Fibroblast of lung (primary cell): ENCODE data around the gene TOPBP1. TPM values are rescaled to one million over a fixed set of nuclear protein-coding genes. Genes with fewer than 3 reads are reported as not detected.
A peak's percentile ranks its signal among the peaks of the same experiment; 100 is the strongest.

Experiments
- DNase-seq, 2 donors: peaks; one replicate each; pipeline versions ENCODE4 v3.0.0 to v3.0.0-alpha.2; 2010; ENCODE audit warnings: low read depth in 2 of 2
- H2AFZ ChIP-seq: 2 replicates; pipeline ENCODE4 v1.5.1; 2012; ENCODE audit warnings: low read length, control low read depth, inconsistent platforms
- H3K27ac ChIP-seq: 2 replicates; pipeline ENCODE4 v1.5.1; 2011; ENCODE audit warnings: low read length, control low read depth; ENCODE audit not compliant: insufficient read depth
- H3K27me3 ChIP-seq: 2 replicates; pipeline ENCODE4 v1.5.1; 2011; ENCODE audit warnings: mild to moderate bottlenecking, low read length; ENCODE audit not compliant: control insufficient read depth, insufficient read depth
- H3K36me3 ChIP-seq: 2 replicates; pipeline ENCODE4 v1.5.1; 2011; ENCODE audit warnings: low read length; ENCODE audit not compliant: control insufficient read depth, insufficient read depth
- H3K4me1 ChIP-seq: 2 replicates; pipeline ENCODE4 v1.5.1; 2011; ENCODE audit warnings: low read length; ENCODE audit not compliant: control insufficient read depth, insufficient read depth; ENCODE audit errors: extremely low read depth
- H3K4me2 ChIP-seq: 2 replicates; pipeline ENCODE4 v1.5.1; 2011; ENCODE audit warnings: low read length, control low read depth; ENCODE audit not compliant: insufficient read depth; ENCODE audit errors: extremely low read depth
- H3K4me3 ChIP-seq, 4 experiments: fragments of 200-600 bp in 1 of 4; sonication (generic) in 1 of 4; replicated peaks in 1 of 4; 2 replicates each; pipeline ENCODE4 v1.5.1; 2011 to 2016; ENCODE audit warnings: low read length in 4 of 4, low read depth in 3 of 4, mild to moderate bottlenecking in 3 of 4, control low read depth in 2 of 4, inconsistent platforms in 1 of 4, mixed read lengths in 1 of 4; ENCODE audit not compliant: insufficient read depth in 1 of 4; ENCODE audit errors: control extremely low read depth in 1 of 4
- H3K79me2 ChIP-seq: 2 replicates; pipeline ENCODE4 v1.5.1; 2012; ENCODE audit warnings: mild to moderate bottlenecking, low read length, inconsistent platforms; ENCODE audit not compliant: control insufficient read depth, insufficient read depth
- H3K9ac ChIP-seq: 2 replicates; pipeline ENCODE4 v1.5.1; 2011; ENCODE audit warnings: mild to moderate bottlenecking, low read length, control low read depth; ENCODE audit not compliant: insufficient read depth
- H3K9me3 ChIP-seq: 2 replicates; pipeline ENCODE4 v1.5.1; 2012; ENCODE audit warnings: low read depth, low read length; ENCODE audit not compliant: control insufficient read depth, insufficient read depth
- H4K20me1 ChIP-seq: 2 replicates; pipeline ENCODE4 v1.5.1; 2011; ENCODE audit warnings: low read length; ENCODE audit not compliant: control insufficient read depth, insufficient read depth; ENCODE audit errors: extremely low read depth
- EZH2 ChIP-seq: IDR thresholded peaks from 2 replicates; pipeline ENCODE4 v1.5.1; 2012; ENCODE audit warnings: low read length, control low read depth, mild to moderate bottlenecking; ENCODE audit errors: missing control alignments
- polyA minus RNA-seq: library from RNA; depleted of rRNA, polyadenylated mRNA; stranded (reverse); fragments of >200 nt; gene quantifications from 2 replicates; pipeline ENCODE4 v1.2.3, GENCODE V29; 2011; ENCODE audit warnings: low replicate concordance
- polyA plus RNA-seq, 2 donors: library from polyadenylated mRNA; depleted of rRNA in 1 of 2; stranded (reverse) in 1 of 2; unstranded in 1 of 2; fragments of >200 nt; gene quantifications; 2 replicates each; pipeline ENCODE4 v1.2.1, GENCODE V29; 2011 to 2012; ENCODE audit warnings: missing spikeins in 1 of 2
- total RNA-seq: library from RNA; depleted of rRNA; stranded (reverse); fragments of >200 nt; gene quantifications from 2 replicates; pipeline ENCODE4 v1.2.1, GENCODE V29; 2014
- TF ChIP-seq, protein P1 (sequence below), 2 donors: IDR thresholded peaks in 1 of 2; conservative IDR thresholded peaks in 1 of 2; 1 replicate in 1 of 2; 2 replicates in 1 of 2; pipeline ENCODE4 v1.5.1; 2011 to 2012; ENCODE audit warnings: low read length in 2 of 2, control low read depth in 1 of 2, inconsistent platforms in 1 of 2, low read depth in 1 of 2, mild to moderate bottlenecking in 1 of 2

The TOPBP1 gene
- total RNA-seq (15.2 and 16.2 TPM in 2 replicates), polyA plus RNA-seq (20.8 and 30.6 TPM in 2 replicates), polyA minus RNA-seq (3.9 and 4.6 TPM in 2 replicates)
- 11.6 and 18.8 TPM in 2 replicates for polyA plus RNA-seq (2012)

DNA sequence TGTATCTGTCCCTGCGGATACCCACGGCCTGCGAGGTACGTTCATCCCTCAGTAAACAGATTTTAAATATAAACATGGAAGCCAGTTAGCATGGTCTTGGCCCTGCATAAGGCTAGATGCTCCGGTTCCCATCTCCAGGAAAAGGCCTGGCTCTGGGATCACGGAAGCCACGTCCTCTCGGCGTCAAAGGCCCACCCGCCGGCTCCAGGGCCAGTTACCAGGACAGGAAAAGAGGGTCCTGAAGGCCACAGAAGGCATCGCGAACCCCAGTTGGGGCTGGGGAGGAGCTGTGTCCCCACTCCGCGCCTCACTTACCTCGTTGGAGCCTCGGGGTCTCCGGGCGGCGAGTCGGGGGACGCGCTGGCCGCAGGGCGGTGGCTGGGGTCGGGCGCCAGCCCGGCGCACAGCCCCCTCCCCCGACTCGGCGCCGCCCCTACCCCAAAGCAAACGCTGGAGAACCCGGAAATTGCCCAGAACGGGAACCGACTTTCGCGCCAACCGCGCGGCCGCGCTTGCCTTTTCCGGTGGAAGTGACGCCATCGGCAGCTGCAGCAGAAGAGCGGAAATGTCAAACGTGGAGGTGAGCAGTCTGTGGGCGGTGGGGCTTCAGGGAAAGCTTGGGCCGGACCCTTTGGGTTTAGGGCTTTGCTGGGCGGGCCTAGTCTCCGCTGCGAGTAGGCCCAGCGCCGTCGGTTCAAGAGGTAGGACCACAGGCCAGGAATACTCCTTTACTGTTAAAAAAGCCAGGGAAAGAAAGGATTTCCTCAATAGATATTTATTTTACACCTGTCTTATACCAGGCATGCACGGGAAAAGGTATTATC, at the start of gene TOPBP1:
TOPBP1 (minus strand) TSS at position 488 of the 824 bp plus-strand sequence. CDS start 814 bp downstream, outside the sequence.
- Histone ChIP-seq H3K9ac (peak within 1 kb of the TSS; percentile 87), H3K4me3 (peak within 1 kb of the TSS; percentile 82 to 99 (median 86)), H2AFZ (peak within 1 kb of the TSS; percentile 84), H3K4me1 (no peaks in the 10 kb centered on the region), H3K9me3 (no peaks in the 10 kb centered on the region), H4K20me1 (no peaks in the 10 kb centered on the region), H3K4me2 (peak within 1 kb of the TSS; percentile 61), H3K27me3 (no peaks in the 10 kb centered on the region), H3K36me3 (no peaks in the 10 kb centered on the region), H3K27ac (peak within 1 kb of the TSS; percentile 90), H3K79me2 (peaks cover 32% of the 10 kb centered on the region)
- TF ChIP-seq, protein P1, sequence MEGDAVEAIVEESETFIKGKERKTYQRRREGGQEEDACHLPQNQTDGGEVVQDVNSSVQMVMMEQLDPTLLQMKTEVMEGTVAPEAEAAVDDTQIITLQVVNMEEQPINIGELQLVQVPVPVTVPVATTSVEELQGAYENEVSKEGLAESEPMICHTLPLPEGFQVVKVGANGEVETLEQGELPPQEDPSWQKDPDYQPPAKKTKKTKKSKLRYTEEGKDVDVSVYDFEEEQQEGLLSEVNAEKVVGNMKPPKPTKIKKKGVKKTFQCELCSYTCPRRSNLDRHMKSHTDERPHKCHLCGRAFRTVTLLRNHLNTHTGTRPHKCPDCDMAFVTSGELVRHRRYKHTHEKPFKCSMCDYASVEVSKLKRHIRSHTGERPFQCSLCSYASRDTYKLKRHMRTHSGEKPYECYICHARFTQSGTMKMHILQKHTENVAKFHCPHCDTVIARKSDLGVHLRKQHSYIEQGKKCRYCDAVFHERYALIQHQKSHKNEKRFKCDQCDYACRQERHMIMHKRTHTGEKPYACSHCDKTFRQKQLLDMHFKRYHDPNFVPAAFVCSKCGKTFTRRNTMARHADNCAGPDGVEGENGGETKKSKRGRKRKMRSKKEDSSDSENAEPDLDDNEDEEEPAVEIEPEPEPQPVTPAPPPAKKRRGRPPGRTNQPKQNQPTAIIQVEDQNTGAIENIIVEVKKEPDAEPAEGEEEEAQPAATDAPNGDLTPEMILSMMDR (conservative IDR thresholded peaks at IDR 0.05 in 1 of 2, IDR thresholded peaks at IDR 0.05 in 1 of 2; ENCODE audit: low read depth in 1 of 2, low read length in 2 of 2) = no peak
- TF ChIP-seq EZH2 = no peak
- peak; percentile 59 to 79 for DNase-seq

DNA sequence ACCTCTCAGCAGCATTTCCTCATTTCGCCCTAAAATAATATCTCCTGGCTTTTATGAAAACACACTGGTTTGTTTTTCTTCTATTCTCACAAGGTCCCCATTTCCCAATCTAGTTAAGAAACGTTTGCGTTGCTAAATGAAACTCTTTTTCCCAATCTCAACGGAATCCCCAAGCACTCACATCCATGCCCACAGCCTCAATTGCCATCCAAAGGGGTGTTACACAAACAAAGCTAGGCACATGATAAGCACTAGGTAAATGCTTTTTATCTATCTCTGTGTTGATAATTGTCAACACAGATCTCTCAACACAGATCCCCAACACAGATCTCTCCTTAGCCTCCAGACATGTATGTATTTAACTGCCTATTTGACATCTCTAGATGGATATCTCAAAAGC, 49.3 kb upstream of the TOPBP1 start:
- no peak overlapping the region for H2AFZ ChIP-seq
- DNase-seq = no peak

DNA sequence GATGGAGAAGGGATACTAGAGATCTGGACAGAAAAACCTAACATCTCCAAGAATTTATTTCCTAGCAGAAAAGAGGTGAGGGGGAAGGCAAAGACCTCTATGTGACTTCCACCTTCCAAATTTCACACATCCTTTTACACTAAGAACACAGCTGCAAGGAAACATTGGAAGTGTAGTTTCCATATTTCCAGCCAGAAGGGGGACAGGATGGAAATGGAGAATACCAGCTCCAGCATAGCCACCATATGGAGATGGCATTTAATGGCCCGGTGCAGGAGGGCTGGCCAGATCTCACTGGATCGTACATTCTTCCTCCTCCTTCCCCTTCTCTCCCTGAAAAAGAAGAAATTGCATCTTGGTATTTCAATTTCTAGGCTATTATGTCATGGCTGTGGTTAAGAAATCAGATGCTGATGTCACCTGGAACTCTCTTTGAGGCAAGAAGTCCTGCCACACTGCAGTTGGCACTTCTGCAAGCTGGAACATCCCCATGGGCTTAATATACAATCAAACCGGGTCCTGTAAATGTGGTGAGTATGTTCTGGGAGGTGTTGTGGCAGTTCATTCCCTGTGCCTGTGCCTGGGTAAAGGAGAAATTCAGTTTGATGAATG, 47.5 kb upstream of the TOPBP1 start:
- H3K4me1 ChIP-seq = no peaks in the 10 kb centered on the region
- TF ChIP-seq, protein P1 (conservative IDR thresholded peaks at IDR 0.05 in 1 of 2, IDR thresholded peaks at IDR 0.05 in 1 of 2; ENCODE audit: low read depth in 1 of 2, low read length in 2 of 2) = no peak
- no peak for TF ChIP-seq EZH2
- no peaks in the 10 kb centered on the region for H3K79me2 ChIP-seq
- H3K4me3 ChIP-seq = no peak overlapping the region
- no peaks in the 10 kb centered on the region for H4K20me1 ChIP-seq
- H3K9me3 ChIP-seq = no peaks in the 10 kb centered on the region
- no peaks in the 10 kb centered on the region for H3K36me3 ChIP-seq
- no peaks in the 10 kb centered on the region for H3K27me3 ChIP-seq
- no peak overlapping the region for H3K4me2 ChIP-seq
- no peak overlapping the region for H2AFZ ChIP-seq
- no peak for DNase-seq
- H3K27ac ChIP-seq = no peak overlapping the region
- no peak overlapping the region for H3K9ac ChIP-seq

More for the DNA sequence above, 49.3 kb upstream of the TOPBP1 start:
- Histone ChIP-seq H3K4me3 (no peak overlapping the region), H3K4me1 (no peaks in the 10 kb centered on the region), H3K4me2 (no peak overlapping the region), H3K79me2 (no peaks in the 10 kb centered on the region), H3K36me3 (no peaks in the 10 kb centered on the region), H3K9me3 (no peaks in the 10 kb centered on the region), H3K27ac (no peak overlapping the region), H3K9ac (no peak overlapping the region), H3K27me3 (no peaks in the 10 kb centered on the region), H4K20me1 (no peaks in the 10 kb centered on the region)
- TF ChIP-seq EZH2 = no peak
- TF ChIP-seq, protein P1 (conservative IDR thresholded peaks at IDR 0.05 in 1 of 2, IDR thresholded peaks at IDR 0.05 in 1 of 2; ENCODE audit: low read depth in 1 of 2, low read length in 2 of 2) = no peak
